ENCODE data around the gene S1PR4.

Gene S1PR4

DNA sequence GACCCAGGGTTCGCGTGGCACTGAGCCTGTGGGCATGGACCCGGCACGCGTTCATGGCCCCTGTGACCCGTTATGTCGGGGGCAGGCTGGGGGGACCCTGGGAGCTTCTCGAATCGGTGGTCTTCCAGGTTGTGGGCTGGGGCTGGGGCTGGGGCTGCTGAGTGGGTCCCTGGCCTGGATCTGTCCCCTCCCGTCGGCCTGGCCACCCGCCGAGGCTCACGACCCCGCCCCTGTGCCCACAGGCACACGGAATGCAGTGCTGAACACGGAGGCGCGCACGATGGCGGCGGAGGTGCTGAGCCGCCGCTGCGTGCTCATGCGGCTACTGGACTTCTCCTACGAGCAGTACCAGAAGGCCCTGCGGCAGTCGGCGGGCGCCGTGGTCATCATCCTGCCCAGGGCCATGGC lies 13.7 kb downstream of the S1PR4 start:
- Histone ChIP-seq H3K27ac (peak overlapping the region; percentile 18; the same call in 1 of the 2 replicates), H3K4me3 (no peak overlapping the region)

DNA sequence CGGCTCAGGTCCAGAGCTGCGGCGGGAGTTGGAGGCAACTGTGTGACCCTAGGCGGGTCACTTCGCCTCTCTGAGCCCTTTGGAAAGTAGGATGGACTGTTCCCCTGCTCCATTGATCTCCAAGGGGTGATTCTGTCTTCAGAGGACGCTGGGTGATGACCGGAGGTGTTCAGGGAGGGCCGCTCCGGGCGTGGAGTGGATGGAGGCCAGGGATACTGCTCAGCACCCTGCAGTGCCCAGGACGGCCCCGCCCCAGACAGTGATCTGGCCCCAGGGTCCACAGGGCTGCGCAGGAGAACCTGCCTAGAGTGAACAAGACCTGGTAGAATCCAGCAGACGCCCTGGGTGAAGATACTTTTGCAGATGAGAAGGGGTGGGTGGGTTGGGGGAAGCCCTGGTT lies 14.1 kb downstream of the S1PR4 start:
- peak overlapping the region; percentile 18; the same call in 1 of the 2 replicates for H3K27ac ChIP-seq
- H4K20me1 ChIP-seq, result peaks cover 96% of the 10 kb centered on the region
- peak overlapping the region; percentile 7; the same call in 1 of the 2 replicates for H3K4me2 ChIP-seq
- TF ChIP-seq Cebpa-rat (IDR thresholded peaks at IDR 0.05), result no peak
- no peaks in the 10 kb centered on the region for H3K27me3 ChIP-seq
- H3K4me1 ChIP-seq, result peaks cover 68% of the 10 kb centered on the region
- no peak overlapping the region for H3K4me3 ChIP-seq
- H3K9ac ChIP-seq, result no peak overlapping the region
- H3K36me3 ChIP-seq, result peaks cover 84% of the 10 kb centered on the region
- no peaks in the 10 kb centered on the region for H3K9me3 ChIP-seq

More for the DNA sequence above, 13.7 kb downstream of the S1PR4 start:
- no peaks in the 10 kb centered on the region for H3K9me3 ChIP-seq
- H3K9ac ChIP-seq, result no peak overlapping the region
- TF ChIP-seq Cebpa-rat (IDR thresholded peaks at IDR 0.05), result no peak
- peaks cover 98% of the 10 kb centered on the region for H4K20me1 ChIP-seq
- H3K36me3 ChIP-seq, result peaks cover 84% of the 10 kb centered on the region
- peak overlapping the region; percentile 7; the same call in 1 of the 2 replicates for H3K4me2 ChIP-seq
- no peaks in the 10 kb centered on the region for H3K27me3 ChIP-seq
- peaks cover 73% of the 10 kb centered on the region for H3K4me1 ChIP-seq

DNA sequence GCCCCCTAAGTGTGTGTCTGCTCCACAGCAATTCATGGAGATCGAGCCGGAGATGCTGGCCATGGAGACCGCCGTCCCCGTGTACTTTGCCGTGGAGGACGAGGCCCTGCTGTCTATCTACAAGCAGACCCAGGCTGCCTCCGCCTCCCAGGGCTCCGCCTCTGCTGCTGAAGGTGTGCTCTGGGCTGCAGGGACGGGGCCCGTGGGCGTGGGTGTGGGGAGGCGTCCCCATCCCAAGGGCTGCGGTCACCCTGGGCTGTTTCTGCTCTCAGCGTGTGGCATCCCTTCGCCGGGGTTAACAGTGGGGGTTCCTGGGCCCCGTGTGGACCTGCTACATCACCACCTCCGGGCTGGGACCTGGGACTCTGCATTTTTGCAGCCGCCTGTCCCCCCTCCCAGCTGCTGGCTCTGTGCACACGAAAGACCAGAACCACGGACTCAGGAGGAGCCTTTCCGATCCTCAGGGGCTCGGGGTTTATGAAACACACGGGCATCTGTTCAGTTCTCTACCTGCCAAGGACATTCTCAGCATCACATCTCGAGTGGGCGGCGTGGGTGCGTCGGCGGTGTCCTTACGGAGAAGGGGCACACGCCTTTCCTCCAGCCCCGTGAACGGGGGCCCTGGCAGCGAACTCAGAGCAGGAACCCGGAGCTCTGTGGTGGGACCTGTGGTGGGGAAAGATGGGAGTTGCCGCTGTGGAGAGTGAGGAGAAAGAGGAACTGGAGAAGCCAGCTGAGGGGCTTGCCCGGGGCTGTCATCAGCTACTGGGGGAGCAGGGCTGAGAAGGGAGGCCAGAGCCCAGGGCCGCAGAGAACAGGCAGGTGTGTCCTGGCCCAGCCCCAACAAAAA lies 14.9 kb downstream of the S1PR4 start:
- peaks cover 94% of the 10 kb centered on the region for H4K20me1 ChIP-seq
- peaks cover 87% of the 10 kb centered on the region for H3K36me3 ChIP-seq
- no peak for TF ChIP-seq Cebpa-rat (IDR thresholded peaks at IDR 0.05)
- H3K27me3 ChIP-seq, result no peaks in the 10 kb centered on the region
- 0 out of 2 replicates have a peak overlapping the region, but pooled peaks have one; percentile 24 for H3K9ac ChIP-seq
- H3K4me3 ChIP-seq, result no peak overlapping the region
- H3K27ac ChIP-seq, result peak overlapping the region; percentile 63
- H3K9me3 ChIP-seq, result no peaks in the 10 kb centered on the region
- peak overlapping the region; percentile 59 for H3K4me2 ChIP-seq
- peaks cover 60% of the 10 kb centered on the region for H3K4me1 ChIP-seq

DNA sequence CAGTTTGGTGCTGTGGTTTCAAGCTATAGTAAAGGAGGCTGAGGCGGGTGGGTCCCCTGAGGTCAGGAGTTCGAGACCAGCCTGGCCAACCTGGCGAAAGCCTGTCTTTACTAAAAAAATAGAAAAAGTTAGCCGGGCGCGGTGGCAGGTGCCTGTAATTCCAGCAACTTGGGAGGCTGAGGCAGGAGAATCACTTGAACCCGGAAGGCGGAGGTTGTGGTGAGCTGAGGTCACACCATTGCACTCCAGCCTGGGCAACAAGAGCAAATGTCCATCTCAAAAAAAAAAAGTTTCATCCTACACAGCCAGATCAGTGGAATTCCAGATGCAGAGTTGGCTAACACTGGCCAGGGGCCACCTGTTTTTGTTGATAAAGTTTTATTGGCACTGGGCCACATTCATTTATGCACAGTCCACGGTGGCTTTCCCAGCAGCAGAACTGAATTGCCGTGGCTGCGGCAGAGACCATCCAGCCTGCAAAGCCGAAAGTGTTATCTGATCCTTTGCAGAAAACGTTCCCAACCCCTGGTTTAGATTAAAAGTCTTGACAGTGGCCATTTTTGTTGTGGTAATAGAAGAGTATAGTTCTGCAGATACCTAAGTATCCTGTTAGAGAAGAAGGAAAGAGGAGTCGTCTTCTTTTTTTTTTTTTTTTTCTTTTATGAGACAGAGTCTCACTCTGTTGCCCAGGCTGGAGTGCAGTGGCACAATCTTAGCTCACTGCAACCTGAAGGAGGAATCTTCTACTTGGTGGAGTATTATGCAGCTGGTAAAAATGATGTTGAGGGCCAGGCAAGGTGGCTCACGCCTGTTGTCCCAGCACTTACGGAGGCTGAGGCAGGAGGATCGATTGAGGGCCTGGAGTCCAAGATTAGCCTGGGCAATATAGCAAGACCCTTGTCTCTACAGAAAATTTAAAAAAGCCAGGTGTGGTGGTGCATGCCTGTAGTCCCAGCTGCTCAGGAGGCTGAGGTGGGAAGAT lies 15.8 kb downstream of the S1PR4 start:
- peaks cover 94% of the 10 kb centered on the region for H4K20me1 ChIP-seq
- no peak overlapping the region for H3K9ac ChIP-seq
- no peak for TF ChIP-seq Cebpa-rat (IDR thresholded peaks at IDR 0.05)
- H3K27me3 ChIP-seq, result no peaks in the 10 kb centered on the region
- peaks cover 51% of the 10 kb centered on the region for H3K4me1 ChIP-seq
- peaks cover 90% of the 10 kb centered on the region for H3K36me3 ChIP-seq
- peak overlapping the region; percentile 59; the same call in 1 of the 2 replicates for H3K4me2 ChIP-seq
- peak overlapping the region; percentile 63 for H3K27ac ChIP-seq
- no peak overlapping the region for H3K4me3 ChIP-seq
- H3K9me3 ChIP-seq, result no peaks in the 10 kb centered on the region

DNA sequence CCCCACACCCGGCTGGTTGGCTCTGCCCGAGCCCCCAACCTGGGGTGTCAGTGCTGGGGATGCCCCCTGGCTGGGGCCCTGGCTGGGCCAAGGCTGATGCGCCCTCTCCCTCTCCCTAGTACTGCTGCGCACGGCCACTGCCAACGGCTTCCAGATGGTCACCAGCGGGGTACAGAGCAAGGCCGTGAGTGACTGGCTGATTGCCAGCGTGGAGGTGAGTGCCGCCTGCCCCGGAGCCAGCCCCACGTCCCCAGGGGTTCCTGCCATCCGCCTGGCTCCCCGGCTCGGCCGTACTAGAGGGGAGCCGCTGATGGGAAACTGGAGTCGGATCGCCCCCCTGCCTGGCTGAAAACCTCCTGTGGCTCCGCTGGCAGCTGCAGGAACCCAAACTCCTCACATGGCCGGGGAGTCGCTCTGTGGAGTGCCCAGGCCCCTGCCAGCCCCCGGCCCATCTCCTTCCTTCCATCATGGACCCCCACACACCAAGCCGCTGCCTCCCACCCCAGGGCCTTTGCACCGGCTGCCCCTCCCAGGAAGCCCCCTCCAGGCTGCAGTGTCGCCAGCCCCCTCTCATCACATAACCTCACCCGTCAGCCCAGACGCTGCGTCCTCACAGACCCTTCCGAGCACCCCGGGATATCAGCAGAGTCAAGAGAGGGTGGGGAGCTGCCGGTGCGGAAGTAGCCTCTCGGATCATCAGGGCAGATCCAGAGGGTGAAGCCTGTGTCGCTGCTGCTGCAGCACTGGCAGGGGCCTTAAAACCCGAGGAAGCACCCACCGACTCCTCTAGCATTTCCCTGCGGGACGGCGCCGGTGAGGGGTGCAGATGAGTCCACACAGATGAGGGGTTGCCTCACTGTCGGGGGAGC lies 17.7 kb downstream of the S1PR4 start:
- Histone ChIP-seq H3K36me3 (peaks cover 88% of the 10 kb centered on the region), H3K4me3 (no peak overlapping the region), H3K4me2 (no peak overlapping the region), H3K27ac (no peak overlapping the region), H3K27me3 (no peaks in the 10 kb centered on the region), H3K4me1 (peaks cover 32% of the 10 kb centered on the region), H3K9ac (no peak overlapping the region), H4K20me1 (peaks cover 75% of the 10 kb centered on the region), H3K9me3 (no peaks in the 10 kb centered on the region)
- TF ChIP-seq Cebpa-rat (IDR thresholded peaks at IDR 0.05), result no peak

DNA sequence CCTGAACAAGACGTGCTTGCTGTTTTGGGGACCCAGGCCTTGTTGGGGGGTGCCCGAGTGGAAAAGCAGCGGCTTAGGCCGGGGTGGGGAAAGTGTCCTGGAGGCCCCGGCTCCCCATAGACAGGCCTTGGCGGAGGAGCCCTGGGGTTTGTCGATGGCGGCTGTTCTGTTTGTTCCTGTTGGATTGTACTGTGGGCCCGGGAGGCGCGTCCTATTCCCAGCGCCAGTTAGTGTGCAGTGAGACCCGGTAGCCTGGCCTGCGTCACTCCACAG lies 18.3 kb downstream of the S1PR4 start:
- H3K36me3 ChIP-seq, result peaks cover 88% of the 10 kb centered on the region
- no peak overlapping the region for H3K27ac ChIP-seq

DNA sequence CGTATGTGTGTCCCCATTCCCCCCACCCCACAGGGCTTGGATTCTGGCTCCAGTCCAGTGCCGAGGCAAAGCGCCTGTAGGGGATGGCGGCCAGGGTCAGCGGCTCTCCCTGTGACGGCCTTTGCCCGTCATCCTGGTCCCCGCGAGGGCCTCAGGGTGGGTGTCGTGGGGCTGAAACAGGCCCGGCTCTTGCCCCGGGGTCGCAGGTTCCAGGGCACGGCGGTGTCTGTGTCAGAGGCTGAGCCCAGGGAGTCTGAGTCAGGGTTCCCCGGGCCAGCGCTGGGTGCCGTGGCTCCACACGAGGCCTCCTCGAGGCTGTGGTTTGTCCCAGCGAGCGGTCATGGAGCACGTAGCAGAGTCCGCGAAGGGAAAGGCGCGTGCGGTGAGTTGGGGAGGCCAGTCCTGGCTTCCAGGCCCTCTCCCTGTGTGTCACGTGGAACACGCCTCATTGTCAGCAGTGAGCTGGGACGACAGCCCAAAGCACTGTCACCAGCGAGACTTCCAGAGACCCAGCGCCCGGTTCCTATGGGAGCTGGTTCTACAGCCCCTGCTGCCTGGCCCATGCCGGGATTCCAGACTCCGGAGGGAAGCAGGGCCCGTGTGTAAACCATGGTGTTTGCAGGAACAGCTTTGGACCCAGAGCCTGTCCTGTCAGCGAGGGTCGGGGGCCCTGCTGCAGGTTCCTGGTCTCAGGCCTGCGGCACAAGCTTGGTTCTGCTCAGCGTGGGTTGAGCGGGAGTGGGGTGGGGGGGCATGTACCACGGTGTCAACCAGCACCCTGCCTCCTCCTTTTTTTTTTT lies 20.5 kb downstream of the S1PR4 start:
- no peak overlapping the region for H3K27ac ChIP-seq
- peaks cover 5% of the 10 kb centered on the region for H3K4me1 ChIP-seq
- H3K9ac ChIP-seq, result no peak overlapping the region
- peaks cover 96% of the 10 kb centered on the region for H3K36me3 ChIP-seq
- H3K4me2 ChIP-seq, result no peak overlapping the region
- H4K20me1 ChIP-seq, result peaks cover 48% of the 10 kb centered on the region
- H3K9me3 ChIP-seq, result no peaks in the 10 kb centered on the region
- no peak overlapping the region for H3K4me3 ChIP-seq
- no peak for TF ChIP-seq Cebpa-rat (IDR thresholded peaks at IDR 0.05)
- no peaks in the 10 kb centered on the region for H3K27me3 ChIP-seq

More for the DNA sequence above, 18.3 kb downstream of the S1PR4 start:
- Histone ChIP-seq H4K20me1 (peaks cover 70% of the 10 kb centered on the region), H3K9ac (no peak overlapping the region), H3K4me2 (no peak overlapping the region), H3K9me3 (no peaks in the 10 kb centered on the region), H3K4me3 (no peak overlapping the region), H3K4me1 (peaks cover 26% of the 10 kb centered on the region), H3K27me3 (no peaks in the 10 kb centered on the region)
- no peak for TF ChIP-seq Cebpa-rat (IDR thresholded peaks at IDR 0.05)

DNA sequence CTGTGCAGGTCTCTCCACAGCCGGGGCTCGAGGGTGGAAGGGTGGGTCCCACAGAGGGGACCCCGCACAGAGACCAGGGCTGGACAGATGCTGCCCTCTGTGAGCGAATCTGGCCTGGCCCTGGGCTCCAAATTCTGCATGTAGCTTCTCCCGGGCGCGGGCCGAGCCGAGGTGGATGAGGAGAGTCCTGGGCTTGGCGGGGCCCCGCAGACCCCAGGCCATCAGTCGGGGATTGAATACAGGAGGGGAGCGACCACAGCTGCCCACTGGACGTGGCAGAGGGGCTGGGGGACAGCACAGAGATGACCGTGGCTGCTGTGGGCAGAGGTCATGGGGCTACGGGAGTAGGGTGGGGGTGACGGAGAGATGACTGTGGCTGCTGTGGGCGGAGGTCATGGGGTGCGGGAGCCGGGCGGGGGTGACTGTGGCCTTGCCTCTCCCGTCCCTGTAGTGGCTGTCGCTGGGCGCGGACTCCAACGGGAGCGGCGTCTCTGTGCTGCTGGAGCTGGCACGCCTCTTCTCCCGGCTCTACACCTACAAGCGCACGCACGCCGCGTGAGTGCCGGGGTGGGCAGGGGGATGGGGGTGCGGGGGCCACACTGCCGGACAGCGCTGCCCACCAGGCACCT lies 22.6 kb downstream of the S1PR4 start:
- H3K27ac ChIP-seq, result no peak overlapping the region
- H4K20me1 ChIP-seq, result peaks cover 28% of the 10 kb centered on the region
- H3K4me2 ChIP-seq, result no peak overlapping the region
- H3K27me3 ChIP-seq, result no peaks in the 10 kb centered on the region
- H3K36me3 ChIP-seq, result peaks cover 93% of the 10 kb centered on the region
- no peak overlapping the region for H3K4me3 ChIP-seq
- no peak for TF ChIP-seq Cebpa-rat (IDR thresholded peaks at IDR 0.05)
- no peaks in the 10 kb centered on the region for H3K9me3 ChIP-seq
- no peak overlapping the region for H3K9ac ChIP-seq
- no peaks in the 10 kb centered on the region for H3K4me1 ChIP-seq

All from BLaER1 (cell line).